SK-N-SH (cell line): ENCODE measurements around the gene NCKAP5. TPM values are rescaled to one million over a fixed set of nuclear protein-coding genes. Genes with fewer than 3 reads are reported as not detected.

Experiments used
- CTCF ChIA-PET: fragments of 300-600, 350-600 bp; formaldehyde crosslinking; extraction: SDS; loops from one replicate; lab custom pipeline; 2021; lab: Yijun Ruan, JAX
- POLR2A ChIA-PET: fragments of 350-600 bp; sonication (Branson Sonifier 250); formaldehyde crosslinking; extraction: SDS; loops from one replicate; lab custom pipeline; 2020; ENCODE audit warnings: antibody characterized with exemption, inconsistent platforms; lab: Yijun Ruan, JAX
- DNase-seq: peaks from one replicate; pipeline ENCODE4 v3.0.0; 2012
- H2AFZ ChIP-seq: fragments of 200-600 bp; sonication (generic); 2 replicates; pipeline ENCODE4 v1.8.1; 2016; ENCODE audit warnings: antibody characterized with exemption, mild to moderate bottlenecking, low read depth
- H3F3A ChIP-seq: fragments of 200-600 bp; sonication (generic); replicated peaks from 2 replicates; pipeline ENCODE3; 2016; ENCODE audit warnings: antibody characterized with exemption, mild to moderate bottlenecking; ENCODE audit not compliant: insufficient read depth
- H3K27ac ChIP-seq, 2 experiments: fragments of 200-500 bp in 1 of 2; fragments of 200-600 bp in 1 of 2; sonication (Bioruptor generic) in 1 of 2; sonication (generic), shearing (Covaris generic) in 1 of 2; 2 replicates each; pipeline versions ENCODE4 v1.5.1 to v1.6.1; 2014 to 2016; ENCODE audit warnings: low read depth in 2 of 2, inconsistent platforms in 1 of 2, low read length in 1 of 2, mild to moderate bottlenecking in 1 of 2, mixed read lengths in 1 of 2
- H3K27me3 ChIP-seq: fragments of 200-600 bp; sonication (generic), shearing (Covaris generic); 2 replicates; pipeline ENCODE4 v1.6.1; 2016; ENCODE audit warnings: mixed run types; ENCODE audit not compliant: insufficient read depth
- H3K36me3 ChIP-seq, 2 experiments: fragments of 200-500 bp in 1 of 2; fragments of 200-600 bp in 1 of 2; sonication (Bioruptor generic) in 1 of 2; sonication (generic) in 1 of 2; replicated peaks in 1 of 2; 2 replicates each; pipeline versions ENCODE3 to v1.5.1; 2014 to 2016; ENCODE audit warnings: low read length in 1 of 2, mild to moderate bottlenecking in 1 of 2; ENCODE audit not compliant: insufficient read depth in 2 of 2, control insufficient read depth in 1 of 2
- H3K4me1 ChIP-seq, 2 experiments: fragments of 200-500 bp in 1 of 2; fragments of 200-600 bp in 1 of 2; sonication (Bioruptor generic) in 1 of 2; sonication (generic), shearing (Covaris generic) in 1 of 2; 2 replicates each; pipeline versions ENCODE4 v1.5.1 to v1.6.1; 2014 to 2016; ENCODE audit warnings: low read depth in 1 of 2, low read length in 1 of 2, mixed run types in 1 of 2; ENCODE audit not compliant: insufficient read depth in 2 of 2, control insufficient read depth in 1 of 2
- H3K4me2 ChIP-seq: fragments of 200-600 bp; sonication (generic), shearing (Covaris generic); 2 replicates; pipeline ENCODE4 v1.6.1; 2017; ENCODE audit warnings: mixed run types
- H3K4me3 ChIP-seq, 2 experiments: fragments of 200-500 bp in 1 of 2; fragments of 200-600 bp in 1 of 2; sonication (Bioruptor generic) in 1 of 2; sonication (generic), shearing (Covaris generic) in 1 of 2; 2 replicates each; pipeline versions ENCODE4 v1.5.1 to v1.8.1; 2014 to 2016; ENCODE audit warnings: low read depth in 2 of 2, inconsistent platforms in 1 of 2, low read length in 1 of 2, mild to moderate bottlenecking in 1 of 2, mixed read lengths in 1 of 2, moderate library complexity in 1 of 2
- H3K79me2 ChIP-seq: fragments of 200-600 bp; sonication (generic); 2 replicates; pipeline ENCODE4 v1.8.1; 2017; ENCODE audit warnings: mild to moderate bottlenecking; ENCODE audit not compliant: insufficient read depth
- H3K9ac ChIP-seq: fragments of 200-600 bp; sonication (generic); 2 replicates; pipeline ENCODE4 v1.6.1; 2017; ENCODE audit warnings: mixed run types
- H3K9me2 ChIP-seq: fragments of 200-600 bp; sonication (generic); 2 replicates; pipeline ENCODE4 v1.6.1; 2017; ENCODE audit warnings: mixed run types
- H3K9me3 ChIP-seq: fragments of 200-600 bp; sonication (generic); 2 replicates; pipeline ENCODE4 v1.6.1; 2017; ENCODE audit warnings: mixed run types, mild to moderate bottlenecking, moderate library complexity
- H4K20me1 ChIP-seq: fragments of 200-600 bp; sonication (generic); 2 replicates; pipeline ENCODE4 v1.6.1; 2017; ENCODE audit warnings: mild to moderate bottlenecking, mixed run types; ENCODE audit not compliant: insufficient read depth
- FOSL2 ChIP-seq: IDR thresholded peaks from 2 replicates; pipeline ENCODE4 v1.4.0; 2012; ENCODE audit warnings: low read depth, mild to moderate bottlenecking, moderate library complexity, borderline replicate concordance
- GABPA ChIP-seq: IDR thresholded peaks from 2 replicates; pipeline ENCODE4 v1.4.0; 2012; ENCODE audit warnings: low read depth, mild to moderate bottlenecking
- IRF3 ChIP-seq: fragments of 150-350 bp; IDR thresholded peaks from 2 replicates; pipeline ENCODE4 v1.6.1; 2016; ENCODE audit warnings: mild to moderate bottlenecking, low read depth, low read length
- JUND ChIP-seq: IDR thresholded peaks from 2 replicates; pipeline ENCODE4 v1.4.0; 2012
- NFIC ChIP-seq: IDR thresholded peaks from 2 replicates; pipeline ENCODE4 v1.4.0; 2012; ENCODE audit warnings: borderline replicate concordance
- NRF1 ChIP-seq: IDR thresholded peaks from 2 replicates; pipeline ENCODE4 v1.6.1; 2012; ENCODE audit warnings: low read depth, mild to moderate bottlenecking, low read length
- TCF12 ChIP-seq: IDR thresholded peaks from 2 replicates; pipeline ENCODE4 v1.4.0; 2012
- YY1 ChIP-seq: IDR thresholded peaks from 2 replicates; pipeline ENCODE4 v1.4.0; 2012; ENCODE audit warnings: low read depth, mild to moderate bottlenecking
- ZBTB33 ChIP-seq: IDR thresholded peaks from 2 replicates; pipeline ENCODE4 v1.4.0; 2012; ENCODE audit warnings: low read depth, borderline replicate concordance
- WGBS: methylation state at CpG from one replicate; pipeline ENCODE4 v1.1.6; 2017; ENCODE audit warnings: low lambda C conversion rate; 5-methylcytosine and 5-hydroxymethylcytosine counted together
- polyA plus RNA-seq, 3 experiments: library from polyadenylated mRNA; depleted of rRNA; stranded (reverse); fragments of >200 nt; gene quantifications; 2 replicates each; pipeline ENCODE4 v1.2.3, GENCODE V29; 2012

Gene NCKAP5
- polyA plus RNA-seq, 1 of the 3 experiments (the other 2 are of a cell fraction), result 0.02 TPM

- no peak overlapping the region for H3K4me2 ChIP-seq
- H3K9me3 ChIP-seq, result no peaks in the 10 kb centered on the region
- no peaks in the 10 kb centered on the region for H3K9me2 ChIP-seq
- no peak overlapping the region for H3K4me3 ChIP-seq
- H3K36me3 ChIP-seq, result no peaks in the 10 kb centered on the region
- WGBS, result 82% methylated on average over 1 of the region's 1 CpG
- H3F3A ChIP-seq, result no peaks in the 10 kb centered on the region
- H3K4me1 ChIP-seq, result no peaks in the 10 kb centered on the region
- DNase-seq, result no peak
- no peak overlapping the region for H3K27ac ChIP-seq
- no peak for TF ChIP-seq IRF3
- no peak for TF ChIP-seq ZBTB33
- no peak for TF ChIP-seq NFIC
- no peak for TF ChIP-seq GABPA
- H4K20me1 ChIP-seq, result no peaks in the 10 kb centered on the region
- no peaks in the 10 kb centered on the region for H3K27me3 ChIP-seq
- no peaks in the 10 kb centered on the region for H3K79me2 ChIP-seq
- CTCF ChIA-PET, result no interaction called here
- POLR2A ChIA-PET, result no interaction called here
- H2AFZ ChIP-seq, result no peak overlapping the region
- no peak overlapping the region for H3K9ac ChIP-seq
Measured at GRCh38 chr2:132953771-132954170, 614.5 kb downstream of the NCKAP5 start.

DNA sequence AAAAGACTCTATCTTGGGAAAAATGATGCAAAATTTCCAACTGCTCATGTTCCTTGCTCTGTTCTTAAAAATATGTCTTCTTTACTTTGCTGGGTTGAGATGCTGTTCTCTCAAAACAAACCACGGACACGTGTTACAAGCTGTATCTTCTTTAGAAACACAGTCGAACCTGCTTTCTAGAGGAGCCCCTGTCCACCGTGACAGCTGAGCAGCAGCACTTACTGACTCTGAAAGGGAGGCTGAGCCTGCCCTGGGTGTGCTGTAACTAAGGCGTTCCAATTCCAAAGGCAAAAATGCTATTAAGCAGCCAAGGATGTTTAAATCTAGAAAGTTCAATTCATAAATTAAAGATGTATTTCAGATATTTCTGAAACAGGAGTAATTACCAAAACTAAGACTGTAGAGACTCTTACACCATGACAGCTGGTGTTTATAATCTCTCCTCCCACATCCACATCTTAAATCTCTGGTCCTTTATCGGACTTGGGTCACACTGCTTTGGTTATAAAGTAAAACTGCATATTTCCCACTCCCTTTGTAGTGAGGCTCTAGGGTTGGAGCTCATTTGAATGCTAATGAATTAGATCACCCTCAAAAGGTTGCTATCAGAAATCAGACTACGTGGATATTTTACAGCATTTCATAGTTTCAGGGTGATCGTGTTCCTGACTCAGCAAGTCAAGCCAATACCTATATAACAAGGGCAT, 617.1 kb downstream of the NCKAP5 start:
- Histone ChIP-seq H3K9me2 (no peaks in the 10 kb centered on the region), H3K9ac (no peak overlapping the region), H2AFZ (no peak overlapping the region), H3K4me1 (no peaks in the 10 kb centered on the region), H3K27me3 (no peaks in the 10 kb centered on the region), H3K4me3 (no peak overlapping the region), H3F3A (no peaks in the 10 kb centered on the region), H3K27ac (no peak overlapping the region), H3K36me3 (no peaks in the 10 kb centered on the region), H3K4me2 (no peak overlapping the region), H3K79me2 (no peaks in the 10 kb centered on the region), H4K20me1 (no peaks in the 10 kb centered on the region), H3K9me3 (no peaks in the 10 kb centered on the region)
- ChIA-PET POLR2A (no interaction called here), CTCF (no interaction called here)
- TF ChIP-seq YY1 (no peak), NRF1 (no peak)
- DNase-seq, result no peak
- WGBS, result 61% methylated on average over 8 of the region's 8 CpGs

DNA sequence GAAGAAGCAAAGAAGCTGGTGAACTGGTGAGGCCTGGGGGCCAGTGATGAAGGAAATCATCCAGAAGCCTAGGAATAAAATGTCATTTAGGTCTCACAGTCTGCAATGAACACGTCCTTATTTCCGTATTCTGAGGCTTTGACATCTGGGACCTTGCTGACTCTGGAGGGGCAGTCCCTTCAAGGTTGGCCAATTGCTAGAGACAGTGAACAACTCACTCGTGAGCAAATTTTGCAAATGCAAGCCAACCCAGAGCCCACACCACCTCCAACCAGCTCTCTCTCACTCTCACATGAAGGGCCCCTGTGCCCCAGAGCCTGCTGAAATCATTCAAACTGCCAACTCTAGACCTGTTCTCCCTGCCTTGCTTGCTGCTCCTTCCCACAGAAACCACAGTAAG, 619.2 kb downstream of the NCKAP5 start:
- H3F3A ChIP-seq, result no peaks in the 10 kb centered on the region
- CTCF ChIA-PET, result interaction anchor here (0.9 kb wide), 1 partner anchor 28 kb away, joined by 3 read pairs; no protein-coding TSS in a partner anchor
- 82% methylated on average over 2 of the region's 3 CpGs for WGBS

More for the DNA sequence above, 619.2 kb downstream of the NCKAP5 start:
- Histone ChIP-seq H4K20me1 (no peaks in the 10 kb centered on the region), H3K27me3 (no peaks in the 10 kb centered on the region), H3K27ac (no peak overlapping the region), H2AFZ (no peak overlapping the region), H3K79me2 (no peaks in the 10 kb centered on the region), H3K36me3 (no peaks in the 10 kb centered on the region), H3K9me3 (no peaks in the 10 kb centered on the region), H3K9ac (no peak overlapping the region), H3K4me1 (no peaks in the 10 kb centered on the region), H3K9me2 (no peaks in the 10 kb centered on the region), H3K4me3 (no peak overlapping the region), H3K4me2 (no peak overlapping the region)
- TF ChIP-seq IRF3 (no peak), JUND (no peak), FOSL2 (no peak), TCF12 (no peak)
- DNase-seq, result no peak
- POLR2A ChIA-PET, result no interaction called here
